Thyroid gland (tissue), 4 donors: ENCODE results near the gene IFNLR1.

ENCODE experiments used
- CTCF ChIP-seq, 6 experiments: fragments of 200-600 bp in 3 of 6; fragments of 450-650 bp in 3 of 6; sonication (generic) in 3 of 6; IDR thresholded peaks; one replicate each; pipeline ENCODE4 v1.5.1; 2016 to 2019; ENCODE audit warnings: antibody characterized with exemption in 6 of 6, mild to moderate bottlenecking in 2 of 6, inconsistent platforms in 1 of 6, moderate library complexity in 1 of 6
- POLR2A ChIP-seq, 2 donors: fragments of 450-650 bp; IDR thresholded peaks; one replicate each; pipeline ENCODE4 v1.6.1; 2017; ENCODE audit warnings: antibody characterized with exemption in 2 of 2, mild to moderate bottlenecking in 2 of 2, moderate library complexity in 1 of 2

- no peak for TF ChIP-seq CTCF (IDR thresholded peaks at IDR 0.05)
- TF ChIP-seq POLR2A (IDR thresholded peaks at IDR 0.05), result no peak
These were observed 28.2 kb upstream of the IFNLR1 start for GRCh38 chr1:24215226-24215814.
